Measurements from ENCODE around the gene ZNF668.

GRCh38 chr16:31050280-31051030 lies 23.6 kb downstream of the ZNF668 start:
- no peak for TF ChIP-seq CTCF (IDR thresholded peaks at IDR 0.05)
- TF ChIP-seq REST (IDR thresholded peaks at IDR 0.05; ENCODE audit: insufficient read depth in 1 of 2, low read depth in 2 of 2, low read length in 1 of 2) = no peak
- no peak for TF ChIP-seq POLR2AphosphoS5 (IDR thresholded peaks at IDR 0.05; ENCODE audit: low read depth, low read length)
- TF ChIP-seq SIN3A (IDR thresholded peaks at IDR 0.05; ENCODE audit: borderline replicate concordance, insufficient read depth, low read depth, low read length) = no peak

Data from Panc1 (cell line).